ENCODE data around the gene MORC2.

Gene MORC2

DNA sequence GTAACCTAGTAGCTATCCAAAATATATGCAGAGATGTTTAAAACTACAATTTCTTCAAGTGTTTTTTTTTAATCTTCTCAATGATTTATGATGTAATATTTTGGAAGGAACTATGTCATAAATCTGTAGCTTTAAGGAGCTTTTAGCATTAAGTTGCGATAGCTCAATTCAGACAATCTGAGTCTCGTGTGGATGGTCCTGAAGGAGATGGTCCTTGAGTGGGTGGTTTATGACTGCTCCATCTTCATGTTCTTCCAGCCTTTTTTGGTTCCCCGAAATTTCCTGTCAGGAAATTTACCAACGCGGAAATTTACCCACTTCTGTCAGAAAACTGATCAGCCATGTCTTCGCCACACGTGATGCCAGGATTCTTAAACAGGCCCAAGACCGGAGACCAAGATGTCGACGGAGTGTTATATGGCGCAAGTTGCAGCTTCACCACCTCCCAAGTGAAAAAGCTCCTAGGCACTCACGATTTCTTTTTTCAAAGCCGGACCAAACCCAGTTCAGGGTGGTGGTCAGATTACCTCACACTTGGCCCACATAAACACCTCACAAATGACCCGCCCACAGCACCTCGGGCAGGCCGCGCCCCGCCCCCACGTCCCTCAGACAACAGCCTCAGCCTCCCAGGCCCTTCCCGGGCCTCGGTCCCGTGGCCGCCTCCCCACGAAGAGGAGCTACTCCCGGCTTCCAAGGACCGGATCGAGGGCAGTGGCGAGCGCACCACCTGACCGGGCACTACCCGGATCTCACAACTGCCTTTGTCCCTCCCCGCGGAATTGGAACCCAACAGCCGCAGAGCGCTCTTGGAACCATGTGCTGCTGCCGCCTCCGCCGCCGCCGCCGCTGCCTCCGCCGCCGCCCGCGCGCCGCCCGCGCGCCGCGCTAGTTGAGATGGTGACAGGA is at the start of gene MORC2:
Gene MORC2, minus strand, starts transcription at position 760 of the 909 bp plus-strand sequence. CDS start 885 bp downstream, outside the sequence.
- DNase-seq, result peak in 16 of 58 donors; percentile 24 to 81 (median 60)

GRCh38 chr22:31005535-31005934 is 37.0 kb upstream of the MORC2 start:
- no peak for DNase-seq

DNA sequence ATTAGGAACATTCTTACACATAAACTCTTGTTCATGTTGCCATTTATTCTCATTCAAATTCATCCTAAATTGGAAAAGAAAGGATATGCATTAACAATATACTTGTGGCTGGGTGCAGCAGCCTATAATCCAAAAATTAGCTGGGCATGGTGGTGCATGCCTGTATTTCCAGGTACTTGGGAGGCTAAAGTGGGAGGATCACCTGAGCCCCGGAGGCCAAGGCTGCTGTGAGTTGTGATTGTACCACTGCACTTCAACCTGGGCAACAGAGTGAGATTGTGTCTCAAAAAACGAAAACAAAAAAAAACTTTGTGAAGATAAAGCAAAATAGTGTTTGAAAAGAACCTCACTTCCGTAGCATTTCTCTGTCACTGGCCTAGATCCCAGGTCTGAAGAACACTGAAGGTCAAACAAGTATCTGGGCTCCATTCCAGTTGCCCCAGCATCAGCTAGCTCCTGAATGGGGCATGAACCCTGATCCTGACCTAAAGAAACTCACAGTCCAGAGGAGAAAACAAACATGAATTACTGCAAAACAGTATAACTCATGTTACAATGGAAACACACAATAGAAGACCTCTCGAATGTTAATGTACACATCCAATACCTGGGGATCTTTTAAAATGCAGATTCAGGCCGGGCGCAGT is 32.7 kb upstream of the MORC2 start:
- DNase-seq, result no peak

DNA sequence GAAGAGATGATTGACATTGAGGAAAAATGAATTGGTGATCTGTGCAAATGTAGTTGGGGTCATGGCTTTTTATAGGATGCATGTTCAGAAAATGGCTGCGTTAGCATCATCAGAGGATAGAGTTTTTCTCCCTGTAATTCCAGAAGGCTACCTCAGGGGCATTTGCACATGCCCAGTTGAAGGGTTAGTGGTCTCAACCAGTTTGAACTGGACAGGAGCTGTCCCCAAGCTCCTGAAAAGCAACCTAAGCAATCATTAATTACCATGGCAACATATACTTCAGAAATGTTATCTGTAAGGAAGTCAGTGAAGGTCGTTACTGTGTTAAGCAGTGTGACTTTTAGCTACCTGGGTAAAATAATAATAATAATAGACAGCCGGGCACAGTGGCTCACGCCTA is 29.8 kb upstream of the MORC2 start:
- DNase-seq, result no peak

- no peak for DNase-seq
Measured at GRCh38 chr22:30996462-30996861, 27.9 kb upstream of the MORC2 start.

- DNase-seq, result no peak
Measured at GRCh38 chr22:30994960-30995359, 26.4 kb upstream of the MORC2 start.

DNA sequence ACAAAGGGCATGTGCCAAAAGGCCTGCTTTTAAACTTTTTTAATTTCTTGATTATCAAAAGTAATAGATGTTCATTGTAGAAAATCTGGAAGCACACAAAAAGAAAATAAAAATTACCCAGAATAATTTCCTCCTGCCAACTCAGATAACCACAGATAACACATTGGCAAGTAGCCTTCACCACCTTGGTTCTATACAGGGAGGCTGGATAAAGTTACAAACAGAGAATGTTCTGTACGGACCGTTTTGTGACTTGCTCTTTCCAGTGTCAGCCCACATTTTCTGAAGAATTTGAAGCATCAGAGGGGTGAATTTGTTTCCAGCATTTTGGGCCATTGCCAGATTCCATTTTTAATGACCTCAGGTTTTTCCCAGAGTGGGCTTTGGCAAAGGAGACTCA is 24.0 kb upstream of the MORC2 start:
- no peak for DNase-seq

DNA sequence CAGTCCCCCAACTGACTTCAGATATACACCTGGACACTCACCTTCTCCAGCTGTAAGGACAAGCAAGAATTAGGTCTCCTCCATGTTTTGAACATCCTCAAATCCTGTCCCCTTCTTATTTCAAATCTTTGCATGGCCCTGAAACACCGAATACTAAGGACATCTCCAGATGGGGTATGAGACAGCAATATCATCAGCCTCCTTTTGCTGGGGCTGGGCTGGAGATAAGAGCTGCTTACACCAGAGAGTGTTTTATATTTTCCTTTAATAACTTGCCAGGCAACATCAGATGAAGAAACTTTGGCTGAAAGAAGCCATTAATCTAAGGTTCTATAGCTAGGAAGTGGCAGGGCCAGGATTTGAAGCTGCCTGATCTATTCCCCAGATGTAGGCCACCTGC is 22.1 kb upstream of the MORC2 start:
- no peak for DNase-seq

DNA sequence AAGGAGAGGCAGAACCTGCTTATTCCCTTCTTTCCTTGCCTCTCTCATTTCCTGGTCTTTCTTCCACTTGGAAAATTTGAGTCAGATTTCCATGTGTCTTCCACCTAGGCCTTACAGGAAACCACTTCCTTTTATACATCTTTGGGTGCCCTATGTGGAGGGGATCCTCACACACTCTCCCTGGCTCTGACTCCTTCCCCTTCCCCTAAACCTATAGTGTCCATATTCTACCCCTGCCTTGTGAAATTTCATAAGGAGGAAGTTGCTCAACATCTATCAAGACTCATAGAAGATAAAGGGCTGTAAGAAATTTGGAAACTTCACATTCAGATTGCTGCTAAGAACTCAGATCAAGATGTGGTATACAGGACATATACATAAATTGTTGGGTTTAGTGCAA is 20.9 kb upstream of the MORC2 start:
- DNase-seq, result no peak

GRCh38 chr22:30985561-30986208 is 17.1 kb upstream of the MORC2 start:
- DNase-seq, result peak in 1 of 58 donors; percentile 5

DNA sequence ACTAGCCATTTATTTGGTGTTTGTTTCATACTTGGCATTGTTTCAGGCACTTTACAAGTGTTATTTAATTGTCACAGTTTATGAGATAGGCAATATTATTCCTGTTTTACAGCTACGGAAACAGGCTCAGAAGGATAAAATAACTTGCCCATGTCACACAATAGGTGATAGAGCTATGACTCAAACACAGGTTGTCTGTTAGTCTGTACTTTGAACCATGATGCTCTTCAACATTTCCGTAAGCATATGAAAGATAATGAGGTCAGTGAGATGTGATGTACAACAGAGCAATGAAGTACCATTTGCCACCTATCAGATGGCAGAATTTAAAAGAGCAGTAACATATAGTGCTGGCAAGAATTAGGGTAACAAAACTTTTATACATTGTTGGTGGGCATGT is 15.7 kb upstream of the MORC2 start:
- DNase-seq, result no peak

DNA sequence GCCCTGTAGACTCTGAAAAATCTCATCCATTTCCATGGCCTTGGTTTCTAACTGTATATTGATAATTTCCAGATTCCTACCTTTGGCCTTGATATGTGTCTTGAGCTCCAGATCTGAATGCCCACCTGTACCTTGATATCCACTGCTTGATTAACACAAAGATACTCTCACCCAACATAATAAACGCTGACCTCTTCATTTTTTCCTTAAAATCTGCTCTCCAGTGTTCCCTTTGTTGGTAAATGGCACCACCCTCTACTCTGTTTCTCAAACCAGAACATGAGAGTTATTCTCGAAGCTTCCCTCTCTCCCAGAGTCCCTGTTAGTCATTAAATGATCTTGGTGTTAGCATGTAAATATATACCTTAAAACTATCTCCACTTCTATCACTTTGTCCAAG is 13.9 kb upstream of the MORC2 start:
- DNase-seq, result no peak

- DNase-seq, result no peak
Measured at GRCh38 chr22:30979932-30980331, 11.4 kb upstream of the MORC2 start.

DNA sequence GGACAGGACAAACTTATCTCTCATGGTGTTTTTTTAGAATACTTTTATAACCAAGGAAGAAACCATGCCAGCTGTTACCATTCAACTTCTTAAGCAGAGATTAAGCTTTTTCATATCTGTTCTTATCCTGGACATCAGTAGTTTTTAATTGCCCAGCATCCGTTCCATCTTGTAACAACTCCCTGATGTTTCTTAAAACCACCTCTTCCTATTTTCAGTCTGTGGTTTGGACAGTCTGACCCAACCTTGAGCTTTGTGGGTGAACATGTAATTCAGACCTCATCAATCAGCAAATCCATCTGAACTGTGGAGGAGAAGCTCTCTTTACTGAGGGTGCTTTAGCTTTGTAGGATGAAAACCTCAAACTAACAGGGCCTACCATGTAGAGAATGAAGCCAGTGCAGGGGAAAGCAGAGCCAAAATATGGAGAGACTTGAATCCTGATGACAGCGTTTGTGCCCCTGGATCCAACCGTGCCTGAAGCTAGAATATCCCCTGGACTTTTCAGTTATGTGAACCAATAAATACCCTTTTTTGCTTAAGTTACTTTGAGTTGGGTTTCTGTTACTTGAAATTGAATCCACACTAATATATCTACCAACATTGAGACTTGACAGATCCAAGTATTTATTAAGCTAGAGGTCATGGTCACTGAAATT is 9.9 kb upstream of the MORC2 start:
- no peak for DNase-seq

GRCh38 chr22:30970356-30970746 is 1.8 kb upstream of the MORC2 start:
- no peak for DNase-seq

DNA sequence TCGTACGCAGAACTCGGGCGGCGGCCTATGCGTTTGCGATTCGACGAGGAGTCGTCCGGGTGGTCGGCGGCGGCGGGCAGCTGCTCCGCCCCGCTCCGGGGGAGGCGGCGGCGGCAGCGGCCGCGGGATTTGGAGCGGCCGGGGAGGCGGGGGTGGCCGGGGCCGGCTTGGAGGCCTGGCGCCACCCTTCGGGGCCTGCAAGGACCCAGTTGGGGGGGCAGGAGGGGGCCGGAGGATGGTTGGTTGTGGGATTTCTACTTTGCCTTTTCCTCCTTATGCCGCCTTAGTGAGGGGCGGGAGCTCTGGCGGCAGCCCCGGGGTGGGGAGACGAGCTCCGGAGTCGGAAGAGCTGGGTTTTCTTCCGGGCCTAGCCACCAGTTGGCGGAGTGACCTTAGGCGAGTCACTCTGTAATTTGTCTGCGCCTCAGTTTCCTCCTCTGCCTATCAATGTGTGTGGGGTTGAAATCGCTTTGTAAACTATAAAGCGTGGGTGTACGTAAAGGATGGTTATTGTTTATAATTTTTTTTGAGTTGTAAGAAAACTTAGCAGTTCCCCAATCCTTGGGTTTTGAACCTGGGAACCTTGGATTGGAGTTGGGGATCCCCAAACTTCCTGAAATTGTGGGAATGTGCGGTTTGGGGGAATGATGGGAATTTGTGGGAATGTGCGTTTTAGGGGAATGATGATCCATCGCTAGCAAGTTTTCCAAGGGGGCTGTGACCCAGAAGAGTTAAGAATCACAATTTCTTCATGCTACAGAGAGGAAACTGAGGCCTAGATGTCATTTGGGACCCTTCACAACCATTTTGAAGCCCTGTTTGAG is 1.2 kb upstream of the MORC2 start:
- DNase-seq, result peak in 14 of 58 donors; percentile 1 to 68 (median 36)

- DNase-seq, result peak; percentile 83 to 99 (median 97)
Measured at GRCh38 chr22:30968924-30969531, 454 bp upstream of the MORC2 start, which contains the start of gene TUG1. Gene TUG1 (plus strand): TSS chr22:30969265.

GRCh38 chr22:30964858-30965257 is 3.7 kb downstream of the MORC2 start:
- DNase-seq, result no peak

DNA sequence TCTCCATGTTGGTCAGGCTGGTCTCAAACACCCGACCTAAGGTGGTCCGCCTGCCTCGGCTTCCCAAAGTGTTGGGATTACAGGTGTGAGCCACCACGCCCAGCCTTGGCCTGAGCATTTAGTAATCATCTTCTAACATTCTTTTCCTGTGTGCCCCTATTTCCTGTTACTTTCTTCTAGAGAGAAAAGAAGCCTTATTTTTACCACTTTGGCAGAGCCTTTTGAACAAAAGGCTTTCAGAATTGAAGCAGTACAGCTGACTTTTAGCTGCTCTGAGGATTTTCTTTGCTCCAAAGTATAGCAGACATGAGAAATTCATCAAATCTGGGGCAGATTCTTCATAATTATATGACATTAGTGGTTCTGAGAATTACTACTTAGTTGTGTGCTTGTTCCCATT is 13.4 kb downstream of the MORC2 start:
- DNase-seq, result no peak

- DNase-seq, result no peak
Measured at GRCh38 chr22:30953206-30953605, 15.4 kb downstream of the MORC2 start.

Measured in anterior cingulate cortex (tissue), 58 donors.